ENCODE results near the gene PEX11A. TPM values are rescaled to one million over a fixed set of nuclear protein-coding genes. Genes with fewer than 3 reads are reported as not detected.

Gene PEX11A
- total and polyA plus RNA-seq, 2 of the 8 experiments (the other 6 are each of a cell fraction or from before 2014, with no cell fraction given): 2.9 to 3.0 TPM

DNA sequence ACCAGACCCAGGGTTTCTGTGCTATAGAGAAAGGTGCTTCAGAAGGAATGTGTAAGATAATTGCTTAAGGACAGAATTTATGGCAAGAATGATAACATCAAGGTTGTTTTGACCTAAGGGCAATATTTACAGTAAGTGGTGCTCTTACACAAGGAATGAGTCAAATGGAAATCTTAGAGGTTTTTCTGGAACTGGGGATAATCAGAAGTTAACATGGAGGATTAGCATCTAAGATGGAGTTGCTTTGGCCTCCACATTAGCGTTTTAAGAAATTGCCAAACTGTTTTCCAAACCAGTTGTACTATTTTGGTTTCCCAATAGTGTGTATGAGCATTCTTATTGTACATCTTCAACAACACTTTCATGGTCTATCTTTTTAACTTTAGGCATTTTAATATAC is 3.1 kb upstream of the PEX11A start (continued):
- TF ChIP-seq POU5F1 (IDR thresholded peaks at IDR 0.05; ENCODE audit: low read depth, low read length): no peak
- TF ChIP-seq RFX5 (IDR thresholded peaks at IDR 0.05; ENCODE audit: borderline replicate concordance, low read depth, low read length): no peak
- TF ChIP-seq GTF2F1 (IDR thresholded peaks at IDR 0.05; ENCODE audit: borderline replicate concordance, low read depth, low read length): no peak
